NCI-H2196 (cell line): ENCODE measurements around the gene CUX1.

Experiments used
- DNase-seq: peaks from one replicate; lab custom pipeline; 2025; ENCODE audit not compliant: unreplicated experiment; lab: John Stamatoyannopoulos, UW

Gene CUX1

DNA sequence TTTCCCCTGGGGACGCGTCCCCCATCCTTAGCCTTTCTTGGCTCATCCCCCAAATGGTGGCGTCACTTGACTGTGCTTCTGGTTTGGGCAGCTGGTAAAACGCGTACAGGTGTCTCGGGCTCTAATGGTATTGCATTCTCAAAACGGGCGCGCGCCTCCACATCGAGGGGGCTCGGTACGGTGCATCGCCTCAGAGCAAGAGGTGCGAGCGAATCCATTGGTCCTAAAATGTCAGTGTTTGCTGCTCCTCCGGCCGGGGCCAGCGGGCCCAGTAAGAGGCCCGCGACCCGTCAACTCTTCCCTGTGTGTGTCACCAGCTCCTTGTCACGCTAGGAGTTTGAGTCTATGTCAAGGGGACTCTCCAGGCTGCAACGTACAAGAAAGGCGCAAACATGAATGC is 378.6 kb downstream of the CUX1 start:
- DNase-seq, result no peak

DNA sequence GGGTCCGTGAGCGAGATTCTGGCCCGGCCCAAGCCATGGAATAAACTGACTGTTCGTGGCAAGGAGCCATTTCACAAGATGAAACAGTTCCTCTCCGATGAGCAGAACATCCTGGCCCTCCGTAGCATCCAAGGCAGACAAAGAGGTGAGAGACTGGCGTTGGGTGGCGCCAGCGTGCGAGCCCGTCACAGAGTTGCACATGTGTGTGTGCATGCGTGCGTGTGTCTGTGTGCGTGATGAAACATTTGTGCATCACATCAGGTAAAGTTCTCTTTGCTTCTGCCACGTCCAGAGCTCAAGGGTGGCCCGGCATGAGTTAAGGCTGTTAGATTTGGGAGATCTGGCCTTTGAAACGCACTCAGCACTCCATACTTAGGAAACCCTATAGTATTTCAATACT is 379.7 kb downstream of the CUX1 start:
- DNase-seq, result no peak

DNA sequence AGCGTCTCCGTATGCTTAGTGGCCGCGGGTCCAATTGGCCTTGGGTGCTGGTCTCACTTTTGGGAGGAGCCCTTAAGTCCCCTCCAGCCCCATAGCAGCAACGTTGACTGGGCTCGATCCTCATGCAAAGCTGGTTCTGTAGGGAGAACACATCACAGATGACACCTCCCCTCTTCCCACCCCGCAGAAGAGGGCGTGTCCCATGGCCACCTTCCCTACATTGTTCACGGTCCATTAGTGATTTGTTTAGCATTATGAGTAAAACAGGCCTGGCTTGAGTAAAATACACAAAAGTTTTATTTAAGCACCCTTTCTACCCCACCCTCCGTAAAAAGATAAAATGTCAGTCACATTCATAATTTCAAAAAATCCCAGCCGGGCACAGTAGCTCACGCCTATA is 380.2 kb downstream of the CUX1 start:
- DNase-seq, result no peak

DNA sequence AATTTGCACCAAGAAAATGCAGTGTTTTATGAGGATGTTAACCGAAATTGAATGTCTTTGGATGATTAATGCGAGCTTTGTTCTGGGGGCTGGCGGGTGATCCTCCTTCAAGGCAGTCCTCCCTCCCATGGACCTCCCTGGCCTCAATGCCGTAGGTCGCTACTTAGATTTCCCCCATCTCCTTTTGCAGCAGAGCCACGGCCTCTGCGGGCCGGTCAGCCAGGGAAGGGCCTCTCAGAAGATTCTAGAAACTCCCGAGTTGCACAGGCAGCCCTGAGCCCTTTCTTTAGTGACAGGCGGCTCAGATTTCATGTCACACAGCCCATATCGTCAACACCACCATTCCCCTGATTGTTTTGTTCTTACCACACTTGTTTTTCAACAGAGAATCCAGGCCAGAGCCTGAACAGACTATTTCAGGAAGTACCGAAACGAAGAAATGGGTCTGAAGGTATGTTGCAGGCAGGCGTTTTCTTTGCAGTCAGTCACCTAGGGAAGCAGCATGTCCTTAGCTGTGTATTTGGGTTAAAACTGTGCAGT is 381.1 kb downstream of the CUX1 start:
- DNase-seq, result no peak

DNA sequence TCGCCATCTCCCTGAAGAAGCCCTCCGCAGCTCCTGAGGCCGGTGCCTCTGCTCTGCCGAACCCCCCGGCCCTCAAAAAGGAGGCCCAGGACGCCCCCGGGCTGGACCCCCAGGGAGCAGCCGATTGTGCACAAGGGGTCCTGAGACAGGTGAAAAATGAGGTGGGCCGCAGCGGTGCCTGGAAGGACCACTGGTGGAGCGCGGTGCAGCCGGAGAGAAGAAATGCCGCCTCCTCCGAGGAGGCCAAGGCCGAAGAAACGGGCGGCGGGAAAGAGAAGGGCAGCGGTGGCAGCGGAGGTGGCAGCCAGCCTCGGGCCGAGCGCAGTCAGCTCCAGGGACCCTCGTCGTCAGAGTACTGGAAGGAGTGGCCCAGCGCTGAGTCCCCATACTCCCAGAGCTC is 384.1 kb downstream of the CUX1 start:
- DNase-seq, result no peak

DNA sequence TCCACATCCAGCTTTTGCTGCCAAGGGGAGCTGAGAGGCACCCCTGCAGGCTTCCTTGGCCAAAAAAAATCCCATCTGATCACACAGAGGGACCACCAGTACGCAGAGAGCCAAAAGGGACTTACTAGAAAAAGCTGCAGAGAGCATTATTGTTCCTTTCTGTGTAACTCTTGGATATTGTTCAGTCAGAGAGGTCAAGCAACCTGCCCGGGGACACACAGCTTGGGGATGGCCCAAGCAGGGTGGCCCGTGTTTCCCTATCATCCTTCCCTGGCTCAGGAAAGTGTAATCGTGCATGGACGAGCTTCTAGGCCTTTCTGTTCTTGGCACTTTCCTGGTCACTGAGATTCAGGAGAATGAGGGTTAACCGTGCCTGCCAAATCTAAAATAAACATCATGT is 385.1 kb downstream of the CUX1 start:
- no peak for DNase-seq

DNA sequence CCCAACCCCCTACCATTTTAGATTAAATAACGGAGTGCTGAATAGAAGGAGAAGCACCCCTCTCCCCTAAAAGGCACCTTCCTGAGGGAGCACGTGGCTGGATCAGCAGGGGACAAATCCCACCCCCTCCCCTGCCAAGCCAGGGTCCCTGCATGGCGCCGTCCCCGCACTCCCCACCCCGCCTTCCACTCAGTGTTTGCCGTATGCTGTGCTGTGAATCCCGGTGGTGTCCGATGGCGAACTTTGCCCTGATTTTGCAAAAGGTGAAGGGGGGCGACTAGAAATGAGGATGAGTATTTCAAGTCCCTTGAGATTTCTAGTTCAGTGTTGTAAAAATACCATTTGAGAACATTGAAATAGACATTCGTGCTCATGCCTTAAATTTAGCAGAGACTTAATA is 385.8 kb downstream of the CUX1 start:
- no peak for DNase-seq

DNA sequence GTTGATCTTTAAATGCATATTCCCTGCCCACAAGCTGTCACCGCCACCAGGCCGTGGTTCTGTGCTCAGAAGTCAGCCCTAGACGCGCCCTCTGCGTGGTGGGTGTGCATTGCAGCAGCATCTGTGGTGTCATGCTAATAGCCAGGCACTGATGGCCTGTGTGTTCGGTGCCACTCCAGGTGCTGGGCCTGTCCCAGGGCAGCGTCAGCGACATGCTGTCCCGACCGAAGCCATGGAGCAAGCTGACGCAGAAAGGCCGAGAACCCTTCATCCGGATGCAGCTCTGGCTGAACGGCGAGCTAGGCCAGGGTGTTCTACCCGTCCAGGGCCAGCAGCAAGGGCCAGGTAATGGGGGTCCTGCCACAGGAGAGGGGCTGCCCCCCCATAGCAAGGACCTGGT is 386.8 kb downstream of the CUX1 start:
- no peak for DNase-seq

DNA sequence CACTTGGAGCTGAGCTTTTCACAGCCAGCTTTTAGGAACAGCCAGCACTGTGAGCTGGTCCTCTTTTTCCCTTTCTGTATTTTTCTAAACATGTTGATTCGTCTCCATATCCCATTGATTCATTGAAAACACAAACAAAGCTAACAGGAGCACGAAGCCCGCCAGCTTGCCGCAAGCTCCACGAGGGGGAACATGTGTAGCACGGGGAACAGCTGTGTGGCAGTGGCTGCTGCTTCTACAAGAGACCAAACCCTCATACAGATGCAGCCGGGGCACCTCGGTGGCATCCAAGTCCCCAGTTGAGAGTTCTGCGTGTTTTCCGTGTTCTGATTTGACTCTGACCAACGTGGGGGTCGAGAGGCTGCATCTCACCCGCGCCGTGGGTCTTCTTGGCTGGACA is 388.5 kb downstream of the CUX1 start:
- DNase-seq, result no peak

DNA sequence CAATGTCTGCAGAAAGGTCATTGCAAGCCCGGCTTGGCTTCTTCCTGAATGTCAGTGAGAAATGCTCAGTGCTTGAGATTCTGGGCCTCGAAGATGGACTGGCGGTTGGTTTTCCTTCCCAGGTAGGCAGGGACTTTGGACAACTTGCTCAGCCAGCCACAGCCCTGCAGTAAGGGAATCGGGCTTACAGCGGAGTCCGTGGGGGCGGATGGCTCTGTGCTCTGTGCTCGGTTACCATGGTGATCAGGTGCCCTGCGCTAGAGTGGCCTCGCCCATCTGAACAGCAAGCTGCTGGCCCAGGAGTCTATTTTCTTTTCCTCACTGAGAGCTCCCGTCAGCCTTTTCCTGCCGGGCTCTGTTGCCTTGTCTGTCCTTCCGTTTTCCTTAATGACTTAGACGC is 391.4 kb downstream of the CUX1 start:
- no peak for DNase-seq

DNA sequence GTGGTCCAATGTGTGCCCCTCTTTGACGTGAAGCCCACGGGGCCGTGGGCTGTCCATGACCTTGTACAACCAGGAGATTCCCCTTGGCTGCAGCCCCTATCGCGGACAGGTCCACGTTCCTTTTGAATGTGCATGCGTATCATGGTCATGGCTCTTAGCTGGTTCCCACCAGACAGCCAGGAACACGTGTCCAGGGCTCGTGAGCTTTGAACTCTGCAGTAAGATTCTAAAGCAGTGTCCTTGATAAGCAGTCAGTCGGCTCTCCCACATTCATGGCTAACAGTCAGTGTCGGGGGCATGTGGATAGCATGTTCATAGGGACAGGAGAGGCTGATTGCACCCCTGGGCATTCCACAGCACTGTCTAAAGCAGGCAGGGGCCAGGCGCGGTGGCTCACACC is 393.4 kb downstream of the CUX1 start:
- DNase-seq, result no peak

DNA sequence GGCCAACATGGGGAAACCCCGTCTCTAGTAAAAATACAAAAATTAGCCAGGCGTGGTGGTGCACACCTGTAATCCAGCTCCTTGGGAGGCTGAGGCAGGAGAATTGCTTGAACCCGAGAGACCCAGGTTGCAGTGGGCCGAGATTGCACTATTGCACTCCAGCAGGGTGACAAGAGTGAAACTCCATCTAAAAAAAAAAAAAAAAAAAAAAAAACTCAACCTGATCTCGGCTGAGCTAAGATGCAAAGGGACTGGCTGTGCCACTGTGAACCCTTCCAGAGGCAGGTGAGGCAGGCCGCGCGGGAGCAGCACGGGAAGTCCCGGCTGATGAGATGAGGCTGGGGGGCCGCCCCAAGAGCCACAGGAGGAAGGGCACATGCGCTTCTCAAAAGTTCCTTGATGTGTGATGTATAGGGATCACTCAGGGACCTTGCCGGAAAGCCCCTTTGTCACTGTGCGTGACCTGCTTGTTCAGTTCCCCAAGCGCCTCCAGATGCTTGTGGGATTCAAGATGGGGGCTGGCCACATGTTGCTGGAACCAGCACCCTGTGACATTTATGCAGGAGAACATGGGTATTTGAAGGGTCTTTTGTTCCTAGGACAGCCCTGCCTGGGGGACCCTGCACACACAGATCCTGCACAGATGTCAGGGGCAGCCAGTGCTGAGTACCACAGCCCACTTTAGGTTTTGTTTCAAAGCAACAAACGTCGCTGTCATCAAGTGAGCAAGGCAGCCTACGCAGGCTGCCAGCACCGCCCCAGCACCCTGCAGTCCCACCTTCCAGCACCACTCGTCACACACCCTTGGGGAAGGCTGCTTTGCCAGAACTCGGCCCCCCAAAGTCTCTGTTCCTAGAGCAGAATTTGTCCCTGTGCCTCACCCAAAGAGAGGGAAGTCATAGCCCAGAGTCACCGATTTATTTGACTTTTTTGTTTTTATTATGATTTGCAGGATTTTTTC is 394.4 kb downstream of the CUX1 start:
- DNase-seq, result no peak

DNA sequence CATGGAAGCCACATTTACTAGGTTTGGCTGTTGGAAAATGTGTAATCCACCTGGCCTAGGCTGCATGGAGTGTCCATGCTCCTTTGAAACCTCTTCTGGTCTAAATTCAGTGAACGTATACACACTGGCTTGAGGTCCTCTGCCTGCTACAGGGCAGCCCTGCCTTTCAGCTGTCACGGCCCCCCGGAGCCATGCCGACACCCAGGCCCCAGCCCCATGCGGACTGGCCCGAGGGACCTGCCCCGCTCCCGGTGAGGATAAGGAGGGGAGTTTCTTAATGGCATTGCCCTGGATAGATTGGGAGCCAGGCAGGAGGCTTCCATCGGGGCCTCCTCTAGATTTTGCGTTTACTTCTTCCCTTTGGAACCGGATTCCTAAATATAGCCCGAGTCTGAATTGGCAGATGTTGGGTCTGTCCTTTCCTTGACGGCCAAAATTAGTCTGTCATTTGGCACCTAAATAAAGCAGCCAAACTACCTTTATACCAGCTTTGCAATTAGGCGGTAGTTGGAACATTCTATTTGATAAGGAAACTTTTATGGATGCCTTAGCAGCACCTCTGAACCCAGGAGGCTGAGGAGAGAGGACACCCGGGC is 397.1 kb downstream of the CUX1 start:
- DNase-seq, result no peak

DNA sequence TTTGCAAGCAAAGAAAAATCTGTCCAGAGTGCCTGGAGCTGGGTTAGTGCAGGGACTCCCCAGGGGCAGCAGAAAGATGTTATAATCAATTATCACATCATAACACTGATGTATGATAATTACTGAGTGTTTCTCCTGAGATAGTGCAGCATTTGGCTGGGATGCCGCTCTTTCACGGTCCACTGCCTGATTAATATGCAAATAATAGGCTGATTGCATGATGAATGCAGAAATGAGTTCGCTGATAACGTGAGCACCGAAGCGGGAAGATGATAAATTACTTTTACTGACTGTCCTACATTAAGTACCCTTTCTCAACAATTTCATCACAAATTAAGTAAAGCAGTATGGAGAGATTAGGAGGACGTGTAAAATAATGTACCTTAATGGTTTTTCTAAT is 397.8 kb downstream of the CUX1 start:
- no peak for DNase-seq

DNA sequence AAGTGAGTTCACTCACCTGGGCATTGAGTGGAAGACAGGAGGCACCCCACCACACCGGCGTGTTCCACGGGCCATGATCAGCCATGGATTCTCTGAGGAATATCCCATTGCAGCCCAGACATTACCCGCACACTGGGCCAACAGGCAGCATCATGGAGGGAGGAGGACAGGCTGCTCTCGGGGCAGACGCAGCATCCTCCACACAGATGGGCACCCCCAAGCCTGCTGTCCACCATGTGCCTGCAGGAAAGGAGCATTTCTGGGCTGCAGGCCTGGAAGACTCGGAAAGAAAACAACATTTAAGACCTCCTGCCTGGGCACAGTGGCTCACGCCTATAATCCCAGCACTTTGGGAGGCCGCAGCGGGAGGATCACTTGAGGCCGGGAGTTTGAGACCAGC is 398.3 kb downstream of the CUX1 start:
- DNase-seq, result no peak

DNA sequence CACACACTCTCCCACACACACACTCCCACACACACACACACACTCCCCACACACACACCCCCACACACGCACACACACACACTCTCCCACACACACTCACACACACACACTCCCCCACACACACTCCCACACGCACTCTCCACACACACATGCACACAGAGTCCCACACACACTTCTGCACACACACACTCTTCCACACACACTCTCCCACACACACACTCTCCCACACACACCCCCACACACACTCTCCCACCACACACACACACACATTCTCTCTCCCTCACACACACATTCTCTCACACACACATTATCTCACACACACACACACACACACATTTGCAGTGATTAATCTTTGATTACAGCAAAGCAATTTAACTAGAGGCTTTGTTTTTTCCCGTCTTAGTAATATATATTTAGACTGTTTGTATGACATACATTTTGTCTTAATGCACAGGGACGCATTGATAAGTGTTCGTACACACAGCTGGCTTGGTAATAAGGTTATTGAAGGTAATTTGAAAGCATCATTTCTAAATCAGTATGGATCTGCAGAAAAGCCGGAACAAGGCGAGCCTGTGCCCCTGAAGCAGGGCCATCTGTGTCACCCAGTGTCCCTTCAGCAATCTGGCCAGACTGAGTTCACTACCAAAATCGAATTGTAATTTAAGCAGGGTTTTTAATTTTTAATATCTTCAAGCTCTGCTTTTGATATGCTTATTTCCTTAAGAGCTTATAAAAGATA is 399.3 kb downstream of the CUX1 start:
- DNase-seq, result no peak

DNA sequence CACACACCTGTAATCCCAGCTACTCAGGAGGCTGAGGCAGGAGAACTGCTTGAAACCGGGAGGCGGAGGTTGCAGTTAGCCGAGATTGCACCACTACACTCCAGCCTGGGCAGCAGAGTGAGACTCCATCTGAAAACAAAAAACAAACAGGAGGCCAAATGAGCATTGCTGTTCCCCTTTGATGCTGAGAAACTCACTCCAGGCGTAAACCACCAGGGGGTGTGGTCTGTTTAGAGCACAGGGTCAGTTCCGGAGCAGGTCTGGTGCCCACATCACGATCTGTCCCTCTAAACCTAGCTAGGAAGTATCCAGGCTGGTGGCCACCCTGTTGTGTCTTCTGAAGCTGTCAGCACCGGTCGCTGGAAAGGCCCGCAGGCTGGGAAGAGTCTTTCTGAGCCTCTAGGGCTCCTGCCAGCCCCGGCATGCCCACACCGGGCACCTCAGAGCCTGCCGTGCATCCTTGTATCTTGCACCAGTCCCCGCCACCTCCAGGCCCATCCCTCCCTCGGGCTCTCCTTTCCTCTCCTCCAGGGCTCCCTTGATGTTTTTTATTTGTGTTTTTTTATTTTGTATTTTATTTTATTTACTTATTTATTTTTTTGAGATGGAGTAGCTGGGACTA is 402.9 kb downstream of the CUX1 start:
- DNase-seq, result no peak

DNA sequence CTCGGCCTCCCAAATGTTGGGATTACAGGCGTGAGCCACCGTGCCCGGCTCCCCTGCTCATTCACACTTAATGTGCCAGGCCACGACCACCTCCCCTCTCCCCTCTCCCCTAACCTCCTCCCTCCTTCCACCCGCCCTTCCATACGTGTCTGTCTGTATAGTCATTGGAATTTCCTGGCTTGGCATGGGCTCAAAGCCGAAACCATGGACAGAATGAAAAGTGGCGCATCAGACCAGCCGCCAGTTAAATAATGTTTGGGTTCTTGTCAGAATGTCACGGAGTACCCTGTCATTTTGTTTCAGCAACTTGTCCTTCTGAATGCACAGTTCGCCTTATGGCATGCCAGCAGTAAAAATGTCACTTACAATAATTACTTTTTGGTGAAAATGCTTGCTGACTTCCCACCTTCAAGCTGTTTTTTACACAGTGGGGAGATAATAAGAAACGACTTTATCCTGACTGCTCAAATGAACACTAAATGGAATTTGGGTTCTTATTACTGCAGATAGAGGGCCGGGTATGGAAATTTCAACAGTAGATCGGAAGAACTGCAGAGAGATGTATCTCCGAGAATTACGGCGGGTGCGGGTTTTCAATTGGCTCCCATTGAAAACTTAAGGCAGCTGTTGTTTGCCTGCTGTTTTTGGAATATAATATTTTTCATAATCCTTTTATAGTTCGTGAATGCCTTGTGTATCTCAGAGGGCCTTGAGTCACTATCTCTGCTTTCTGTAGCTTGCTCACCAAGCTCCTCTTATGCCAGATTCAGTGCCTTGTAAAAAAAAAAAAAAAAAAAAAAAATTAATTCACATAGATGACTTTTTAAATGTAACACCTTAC is 403.8 kb downstream of the CUX1 start:
- no peak for DNase-seq

DNA sequence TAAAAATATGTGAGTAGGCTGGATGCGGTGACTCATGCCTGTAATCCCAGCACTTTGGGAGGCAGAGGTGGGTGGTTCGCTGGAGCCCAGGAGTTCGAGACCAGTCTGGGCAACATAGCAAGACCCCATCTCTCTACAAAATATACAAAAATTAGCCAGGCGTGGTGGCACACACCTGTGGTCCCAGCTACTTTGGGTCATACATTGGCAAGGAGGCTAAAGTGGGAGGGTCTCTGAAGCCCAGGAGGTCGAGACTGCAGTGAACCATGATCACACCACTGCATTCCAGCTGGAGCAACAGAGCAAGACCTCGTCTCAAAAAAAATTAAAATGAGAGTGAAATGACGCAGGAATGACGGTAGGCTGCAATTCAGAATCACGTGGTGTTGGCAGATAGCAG is 404.5 kb downstream of the CUX1 start:
- no peak for DNase-seq

DNA sequence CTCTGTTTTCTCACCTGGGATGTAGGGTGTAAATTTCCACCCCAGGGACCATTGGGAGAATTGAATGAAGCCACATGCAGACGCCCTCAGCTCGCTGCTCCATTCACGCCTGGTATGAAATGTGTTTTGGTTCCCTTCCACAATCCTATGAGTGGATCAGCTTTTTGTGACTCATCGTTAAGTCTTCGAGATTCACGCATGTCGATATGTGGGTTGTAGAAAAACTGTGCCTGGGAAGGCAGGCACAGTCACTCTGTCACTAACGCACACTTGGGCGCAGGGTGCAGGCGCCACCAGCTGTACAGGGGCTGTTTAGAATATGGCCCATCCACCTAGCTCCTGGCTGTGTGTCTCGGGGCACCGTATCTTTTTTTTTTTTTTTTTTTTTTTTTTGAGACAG is 405.0 kb downstream of the CUX1 start:
- DNase-seq, result no peak
